Activated naive CD4-positive, alpha-beta T cell (primary cell): ENCODE results near the gene AFAP1L1.

Experiments
- DNase-seq, 4 experiments: peaks; one replicate each; lab custom pipeline; 2025; lab: John Stamatoyannopoulos, UW

AFAP1L1 gene

GRCh38 chr5:149314571-149315111, 43.0 kb downstream of the AFAP1L1 start:
- no peak for DNase-seq

- DNase-seq = no peak
Observed at GRCh38 chr5:149315753-149316152, 44.1 kb downstream of the AFAP1L1 start.

GRCh38 chr5:149317281-149318048, 45.8 kb downstream of the AFAP1L1 start:
- DNase-seq = no peak

GRCh38 chr5:149319174-149319573, 47.5 kb downstream of the AFAP1L1 start:
- no peak for DNase-seq

- no peak for DNase-seq
Observed at GRCh38 chr5:149320791-149321330, 49.2 kb downstream of the AFAP1L1 start.

- DNase-seq = no peak
Observed at GRCh38 chr5:149322518-149322917, 50.9 kb downstream of the AFAP1L1 start.

GRCh38 chr5:149323210-149323609, 51.6 kb downstream of the AFAP1L1 start:
- no peak for DNase-seq

GRCh38 chr5:149323621-149324205, 52.1 kb downstream of the AFAP1L1 start:
- DNase-seq = no peak

GRCh38 chr5:149324641-149325040, 53.0 kb downstream of the AFAP1L1 start:
- no peak for DNase-seq

- no peak for DNase-seq
Observed at GRCh38 chr5:149325166-149325735, 53.6 kb downstream of the AFAP1L1 start.

GRCh38 chr5:149325894-149326293, 54.2 kb downstream of the AFAP1L1 start:
- no peak for DNase-seq

GRCh38 chr5:149326611-149327010, 55.0 kb downstream of the AFAP1L1 start:
- DNase-seq = no peak

- no peak for DNase-seq
Observed at GRCh38 chr5:149328177-149328576, 56.5 kb downstream of the AFAP1L1 start.

- DNase-seq = no peak
Observed at GRCh38 chr5:149333711-149334443, 62.2 kb downstream of the AFAP1L1 start.

GRCh38 chr5:149337736-149338135, 66.1 kb downstream of the AFAP1L1 start:
- DNase-seq = no peak

- DNase-seq = no peak
Observed at GRCh38 chr5:149338364-149338763, 66.7 kb downstream of the AFAP1L1 start.

GRCh38 chr5:149340920-149341319, 69.3 kb downstream of the AFAP1L1 start:
- no peak for DNase-seq

GRCh38 chr5:149341876-149342275, 70.2 kb downstream of the AFAP1L1 start:
- no peak for DNase-seq

- DNase-seq = no peak
Observed at GRCh38 chr5:149344151-149344550, 72.5 kb downstream of the AFAP1L1 start.

GRCh38 chr5:149345147-149345891, 73.7 kb downstream of the AFAP1L1 start, which contains the start of gene GRPEL2:
GRPEL2 (plus strand) TSS chr5:149345499; CDS start chr5:149345540, 41 bp downstream.
- peak; percentile 66 to 80 (median 76) for DNase-seq

GRCh38 chr5:149345892-149346222, 74.2 kb downstream of the AFAP1L1 start:
- no peak for DNase-seq
